Neuronal stem cell (in vitro differentiated cells): ENCODE results near the gene UIMC1.

ENCODE experiments used
- DNase-seq: peaks from one replicate; pipeline ENCODE4 v3.0.0-alpha.2; 2013; ENCODE audit warnings: low spot score
- H2AFZ ChIP-seq: one replicate; pipeline ENCODE4 v1.6.1; 2013; ENCODE audit warnings: mild to moderate bottlenecking, low read length, inconsistent platforms
- H2AK5ac ChIP-seq: 2 replicates; pipeline ENCODE4 v1.6.1; 2013; ENCODE audit warnings: low read depth, mild to moderate bottlenecking, inconsistent platforms, low read length, moderate library complexity, mixed read lengths
- H2BK120ac ChIP-seq: 2 replicates; pipeline ENCODE4 v1.6.1; 2013; ENCODE audit warnings: low read depth, mild to moderate bottlenecking, inconsistent platforms, low read length, moderate library complexity, mixed read lengths
- H2BK12ac ChIP-seq: one replicate; pipeline ENCODE4 v1.6.1; 2013; ENCODE audit warnings: low read length, inconsistent platforms
- H2BK15ac ChIP-seq: 2 replicates; pipeline ENCODE4 v1.6.1; 2013; ENCODE audit warnings: mild to moderate bottlenecking, low read length, inconsistent platforms, mixed read lengths
- H2BK5ac ChIP-seq: one replicate; pipeline ENCODE4 v1.6.1; 2013; ENCODE audit warnings: inconsistent platforms, mild to moderate bottlenecking, low read length, moderate library complexity
- H3K14ac ChIP-seq: one replicate; pipeline ENCODE4 v1.6.1; 2013; ENCODE audit warnings: low read length, inconsistent platforms
- H3K18ac ChIP-seq: 2 replicates; pipeline ENCODE4 v1.6.1; 2013; ENCODE audit warnings: low read length, inconsistent platforms
- H3K23ac ChIP-seq: 2 replicates; pipeline ENCODE4 v1.6.1; 2013; ENCODE audit warnings: low read depth, mild to moderate bottlenecking, mixed read lengths, low read length, inconsistent platforms; ENCODE audit not compliant: poor library complexity
- H3K27ac ChIP-seq: replicated peaks from 3 replicates; pipeline ENCODE4 v1.5.1; 2013; ENCODE audit warnings: low read length, inconsistent platforms
- H3K27me3 ChIP-seq, 3 experiments: 2 replicates each; pipeline ENCODE4 v1.6.1; 2013; ENCODE audit warnings: low read length in 3 of 3, mild to moderate bottlenecking in 2 of 3, inconsistent platforms in 1 of 3, low read depth in 1 of 3, mixed read lengths in 1 of 3, moderate library complexity in 1 of 3; ENCODE audit not compliant: control insufficient read depth in 3 of 3, insufficient read depth in 3 of 3
- H3K36me3 ChIP-seq, 2 donors: replicated peaks in 1 of 2; 2 replicates each; pipeline ENCODE4 v1.6.1; 2013; ENCODE audit warnings: low read length in 2 of 2; ENCODE audit not compliant: control insufficient read depth in 2 of 2, insufficient read depth in 2 of 2
- H3K4ac ChIP-seq: 2 replicates; pipeline ENCODE4 v1.6.1; 2013; ENCODE audit warnings: inconsistent platforms, mild to moderate bottlenecking, low read length, moderate library complexity
- H3K4me1 ChIP-seq, 2 donors: 1 replicate in 1 of 2; 2 replicates in 1 of 2; pipeline ENCODE4 v1.6.1; 2013; ENCODE audit warnings: low read length in 2 of 2, low read depth in 1 of 2; ENCODE audit not compliant: control insufficient read depth in 2 of 2, insufficient read depth in 1 of 2
- H3K4me2 ChIP-seq: one replicate; pipeline ENCODE4 v1.6.1; 2013; ENCODE audit warnings: mild to moderate bottlenecking, low read length, inconsistent platforms; ENCODE audit not compliant: insufficient read depth, poor library complexity, severe bottlenecking
- H3K4me3 ChIP-seq, 2 donors: 2 replicates each; pipeline ENCODE4 v1.5.1; 2013; ENCODE audit warnings: low read length in 2 of 2, mild to moderate bottlenecking in 2 of 2, inconsistent platforms in 1 of 2, moderate library complexity in 1 of 2
- H3K79me1 ChIP-seq: one replicate; pipeline ENCODE4 v1.6.1; 2013; ENCODE audit warnings: low read depth, mild to moderate bottlenecking, inconsistent platforms, low read length, moderate library complexity
- H3K9ac ChIP-seq: one replicate; pipeline ENCODE4 v1.6.1; 2013; ENCODE audit warnings: mild to moderate bottlenecking, low read depth, low read length, inconsistent platforms; ENCODE audit not compliant: poor library complexity
- H3K9me3 ChIP-seq, 2 donors: replicated peaks in 1 of 2; 2 replicates each; pipeline versions ENCODE3 to v1.6.1; 2013; ENCODE audit warnings: low read length in 2 of 2, mild to moderate bottlenecking in 2 of 2, inconsistent platforms in 1 of 2, low read depth in 1 of 2, mixed read lengths in 1 of 2, moderate library complexity in 1 of 2; ENCODE audit not compliant: control insufficient read depth in 2 of 2, insufficient read depth in 1 of 2
- H4K8ac ChIP-seq: one replicate; pipeline ENCODE4 v1.6.1; 2013; ENCODE audit warnings: low read depth, mild to moderate bottlenecking, inconsistent platforms, low read length, moderate library complexity
- H4K91ac ChIP-seq: one replicate; pipeline ENCODE4 v1.6.1; 2013; ENCODE audit warnings: low read length, low read depth, mild to moderate bottlenecking, inconsistent platforms; ENCODE audit not compliant: poor library complexity
- WGBS, 2 donors: extraction: QIAGEN DNeasy Blood & Tissue Kit; methylation state at CpG; one replicate each; pipeline ENCODE4 v1.1.7; 2013; ENCODE audit warnings: missing lambda C conversion rate in 2 of 2, mixed read lengths in 1 of 2; ENCODE audit not compliant: insufficient read length in 2 of 2, insufficient replicate concordance in 1 of 2; ENCODE audit errors: extremely low coverage in 2 of 2; 5-methylcytosine and 5-hydroxymethylcytosine counted together

Gene UIMC1

DNA sequence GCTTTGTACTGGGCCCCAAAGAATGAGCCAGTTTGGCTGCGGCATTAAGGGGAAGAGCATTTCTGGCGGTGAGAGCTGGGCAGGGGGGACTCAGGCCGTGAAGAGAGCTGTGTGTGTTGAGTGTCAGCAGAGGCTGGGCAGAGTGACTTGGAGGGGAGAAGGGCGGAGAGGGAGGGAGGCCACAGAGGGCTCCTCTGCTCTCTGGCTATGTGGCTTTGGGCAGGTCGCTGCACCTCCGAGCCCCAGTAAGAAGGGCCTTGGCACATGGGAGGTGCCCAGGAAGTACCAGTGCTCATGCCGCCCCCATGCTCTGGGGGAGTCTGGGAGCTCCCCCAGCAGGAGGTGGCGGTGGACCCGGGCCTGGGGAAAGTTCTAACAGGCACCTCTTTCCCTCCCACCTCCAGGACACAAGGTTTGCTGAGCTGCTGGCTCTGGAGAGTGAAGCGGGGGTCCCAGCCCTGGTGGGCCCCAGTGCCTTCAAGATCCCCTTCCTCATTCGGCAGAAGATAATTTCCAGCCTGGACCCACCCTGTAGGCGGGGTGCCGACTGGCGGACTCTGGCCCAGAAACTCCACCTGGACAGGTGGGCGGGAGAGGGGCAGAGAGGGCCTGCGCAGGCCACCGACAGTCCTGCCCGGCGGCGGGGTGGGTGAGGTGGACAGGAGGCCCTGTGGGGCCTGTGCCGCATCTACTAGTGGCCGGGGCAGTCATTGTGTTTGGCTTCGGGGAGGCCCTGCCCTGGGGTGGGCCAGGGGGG, 127.5 kb downstream of the UIMC1 start:
- H2AFZ ChIP-seq = peak overlapping the region; percentile 31
- H3K9me3 ChIP-seq = no peaks in the 10 kb centered on the region
- H3K9ac ChIP-seq = peak overlapping the region; percentile 34
- no peak overlapping the region for H4K8ac ChIP-seq
- no peak overlapping the region for H3K4me3 ChIP-seq
- no peak overlapping the region for H3K4me2 ChIP-seq
- no peak overlapping the region for H3K4ac ChIP-seq
- H2BK120ac ChIP-seq = no peak overlapping the region
- peak overlapping the region; percentile 62 for H2BK15ac ChIP-seq
- peaks cover 14 to 27% of the 10 kb centered on the region in 2 donors for H3K4me1 ChIP-seq
- DNase-seq = no peak
- H3K27ac ChIP-seq = no peak overlapping the region
- no peaks in the 10 kb centered on the region for H3K79me1 ChIP-seq
- H3K14ac ChIP-seq = no peak overlapping the region
- WGBS, 2 donors = no CpG with 5 or more reads among the region's 23 CpGs
- H2BK5ac ChIP-seq = peak overlapping the region; percentile 35
- no peaks in the 10 kb centered on the region for H3K36me3 ChIP-seq
- peak overlapping the region; percentile 88 for H2AK5ac ChIP-seq
- H2BK12ac ChIP-seq = no peak overlapping the region
- peaks cover 0 to 45% (median 0%) of the 10 kb centered on the region in 3 experiments for H3K27me3 ChIP-seq
- no peak overlapping the region for H3K23ac ChIP-seq
- no peak overlapping the region for H4K91ac ChIP-seq
- H3K18ac ChIP-seq = peak overlapping the region; percentile 77

GRCh38 chr5:176878463-176878862, 128.1 kb downstream of the UIMC1 start:
- H3K79me1 ChIP-seq = no peaks in the 10 kb centered on the region
- no peak for DNase-seq
- no peak overlapping the region for H4K8ac ChIP-seq
- H2AFZ ChIP-seq = no peak overlapping the region
- H2AK5ac ChIP-seq = peak overlapping the region; percentile 96
- H3K4me3 ChIP-seq = no peak overlapping the region
- no peak overlapping the region for H3K4ac ChIP-seq
- H2BK15ac ChIP-seq = peak overlapping the region; percentile 62
- no peak overlapping the region for H3K4me2 ChIP-seq
- WGBS, 2 donors = no CpG with 5 or more reads among the region's 12 CpGs
- H2BK12ac ChIP-seq = peak overlapping the region; percentile 82
- H3K36me3 ChIP-seq = no peaks in the 10 kb centered on the region
- no peak overlapping the region for H3K27ac ChIP-seq
- H2BK120ac ChIP-seq = no peak overlapping the region
- H4K91ac ChIP-seq = no peak overlapping the region
- H3K23ac ChIP-seq = peak overlapping the region; percentile 95
- H3K9ac ChIP-seq = no peak overlapping the region
- H3K18ac ChIP-seq = peak overlapping the region; percentile 77
- peaks cover 17 to 21% of the 10 kb centered on the region in 2 donors for H3K4me1 ChIP-seq
- no peak overlapping the region for H3K14ac ChIP-seq
- peaks cover 0 to 52% (median 0%) of the 10 kb centered on the region in 3 experiments for H3K27me3 ChIP-seq
- peak overlapping the region; percentile 35 for H2BK5ac ChIP-seq
- no peaks in the 10 kb centered on the region for H3K9me3 ChIP-seq

DNA sequence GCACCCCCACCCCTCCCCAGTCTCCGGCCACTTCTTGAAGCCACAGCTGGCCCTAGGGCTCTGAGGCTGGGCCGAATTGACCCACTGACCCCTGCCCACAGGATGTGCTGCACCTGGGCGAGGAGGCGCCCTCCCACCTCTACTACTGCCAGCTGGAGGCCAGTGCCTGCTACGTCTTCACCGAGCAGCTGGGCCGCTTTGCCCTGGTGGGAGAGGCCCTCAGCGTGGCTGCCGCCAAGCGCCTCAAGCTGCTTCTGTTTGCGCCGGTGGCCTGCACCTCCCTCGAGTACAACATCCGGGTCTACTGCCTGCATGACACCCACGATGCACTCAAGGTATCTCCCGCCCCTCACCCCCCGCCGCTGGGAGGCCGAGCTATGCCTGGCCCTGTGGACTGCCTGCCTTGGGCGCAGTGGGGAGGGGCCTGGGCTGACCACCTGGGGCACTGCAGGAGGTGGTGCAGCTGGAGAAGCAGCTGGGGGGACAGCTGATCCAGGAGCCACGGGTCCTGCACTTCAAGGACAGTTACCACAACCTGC, 128.7 kb downstream of the UIMC1 start:
- no peak overlapping the region for H3K27ac ChIP-seq
- H3K9me3 ChIP-seq = no peaks in the 10 kb centered on the region
- H4K91ac ChIP-seq = no peak overlapping the region
- peaks cover 15 to 18% of the 10 kb centered on the region in 2 donors for H3K4me1 ChIP-seq
- no peak overlapping the region for H3K4ac ChIP-seq
- H2AFZ ChIP-seq = no peak overlapping the region
- peak overlapping the region; percentile 56 for H3K9ac ChIP-seq
- H3K27me3 ChIP-seq = peaks cover 0 to 57% (median 0%) of the 10 kb centered on the region in 3 experiments
- peak overlapping the region; percentile 43 for H2BK120ac ChIP-seq
- no peaks in the 10 kb centered on the region for H3K79me1 ChIP-seq
- H2BK5ac ChIP-seq = no peak overlapping the region
- H3K18ac ChIP-seq = peak overlapping the region; percentile 93
- H4K8ac ChIP-seq = no peak overlapping the region
- H3K36me3 ChIP-seq = no peaks in the 10 kb centered on the region
- H3K4me3 ChIP-seq = no peak overlapping the region
- peak overlapping the region; percentile 93 for H2BK12ac ChIP-seq
- H2AK5ac ChIP-seq = peak overlapping the region; percentile 96
- peak overlapping the region; percentile 87 for H3K14ac ChIP-seq
- H2BK15ac ChIP-seq = no peak overlapping the region
- H3K4me2 ChIP-seq = no peak overlapping the region
- no peak for DNase-seq
- no CpG with 5 or more reads among the region's 21 CpGs for WGBS, 2 donors
- no peak overlapping the region for H3K23ac ChIP-seq
